ENCODE measurements around the gene TMEM191B.
"Not testable (repeated sequence)": the region's sequence is repeated elsewhere in the genome, so short reads cannot be mapped to it uniquely, and the experiment has no call there.

Gene TMEM191B

GRCh38 chr22:18558939-18559338, 31.3 kb downstream of the TMEM191B start:
- not testable (repeated sequence) for DNase-seq

- not testable (repeated sequence) for DNase-seq
Observed at GRCh38 chr22:18560099-18560974, 32.7 kb downstream of the TMEM191B start.

- not testable (repeated sequence) for DNase-seq
Observed at GRCh38 chr22:18570509-18571246, 43.1 kb downstream of the TMEM191B start.

- DNase-seq: not testable (repeated sequence)
Observed at GRCh38 chr22:18573483-18574164, 46.0 kb downstream of the TMEM191B start.

- not testable (repeated sequence) for DNase-seq
Observed at GRCh38 chr22:18574555-18574954, 47.0 kb downstream of the TMEM191B start.

GRCh38 chr22:18575686-18576085, 48.1 kb downstream of the TMEM191B start:
- DNase-seq: not testable (repeated sequence)

GRCh38 chr22:18577090-18577818, 49.7 kb downstream of the TMEM191B start:
- not testable (repeated sequence) for DNase-seq

- DNase-seq: not testable (repeated sequence)
Observed at GRCh38 chr22:18577847-18578246, 50.2 kb downstream of the TMEM191B start.

All from activated naive CD4-positive, alpha-beta T cell (primary cell).